Diencephalon (tissue), 1 donor: Measurements from ENCODE around the gene ANKRD16. TPM values are rescaled to one million over a fixed set of nuclear protein-coding genes. Genes with fewer than 3 reads are reported as not detected.

ENCODE experiments used
- total RNA-seq: library from RNA; depleted of rRNA; stranded (reverse); fragments of >200 nt; gene quantifications from one replicate; pipeline ENCODE4 v1.2.3, GENCODE V29; 2014

The ANKRD16 gene
- total RNA-seq: 7.8 TPM

DNA sequence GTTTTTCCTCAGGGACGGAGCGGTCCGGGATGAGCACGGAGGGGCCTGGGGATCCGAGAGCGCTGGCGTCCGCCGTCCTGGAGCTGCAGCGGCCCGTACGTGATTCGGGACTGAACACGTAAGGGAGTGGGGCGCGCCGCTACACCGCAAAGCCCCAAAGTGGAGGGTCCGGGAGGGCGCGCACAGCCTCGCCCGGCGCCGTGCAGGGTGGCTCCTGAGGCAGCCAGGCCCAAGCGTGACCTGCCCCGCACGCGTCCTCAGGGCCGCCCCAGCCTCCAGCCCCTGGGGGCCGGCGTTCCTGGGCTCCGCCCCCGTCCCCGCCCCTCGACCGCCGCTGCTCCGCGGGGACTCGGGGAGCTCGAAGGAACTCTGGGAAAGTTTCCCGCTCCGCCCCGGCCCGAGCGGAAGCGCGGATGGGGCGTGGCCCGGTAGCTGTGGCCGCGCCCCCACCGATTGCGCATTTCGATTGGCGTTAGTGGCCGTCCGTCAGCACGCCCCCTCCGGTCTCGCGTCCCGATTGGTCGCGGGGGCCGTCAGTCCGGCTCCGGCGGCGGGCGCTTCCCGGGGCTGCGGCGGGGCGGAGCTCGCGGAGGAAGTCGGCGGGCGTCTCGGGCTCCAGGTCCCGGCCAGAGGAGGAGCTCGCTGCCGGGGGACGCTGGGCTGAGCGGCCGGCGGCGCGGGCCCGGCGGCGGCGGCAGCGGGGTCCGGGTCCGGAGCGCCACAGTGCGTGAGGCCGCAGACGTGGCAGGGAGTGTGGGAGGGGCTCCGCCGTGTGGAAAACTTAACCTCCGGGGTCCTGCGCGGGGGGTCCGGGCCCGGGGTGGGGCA is at the start of gene ANKRD16, which contains the start of gene FBH1:
Gene ANKRD16, minus strand, starts transcription at position 270 of the 828 bp plus-strand sequence. CDS start 539 bp downstream, outside the sequence.
Gene FBH1, plus strand, starts transcription at position 620 of the 828 bp plus-strand sequence. Its CDS starts 103 bp downstream, at position 723.

DNA sequence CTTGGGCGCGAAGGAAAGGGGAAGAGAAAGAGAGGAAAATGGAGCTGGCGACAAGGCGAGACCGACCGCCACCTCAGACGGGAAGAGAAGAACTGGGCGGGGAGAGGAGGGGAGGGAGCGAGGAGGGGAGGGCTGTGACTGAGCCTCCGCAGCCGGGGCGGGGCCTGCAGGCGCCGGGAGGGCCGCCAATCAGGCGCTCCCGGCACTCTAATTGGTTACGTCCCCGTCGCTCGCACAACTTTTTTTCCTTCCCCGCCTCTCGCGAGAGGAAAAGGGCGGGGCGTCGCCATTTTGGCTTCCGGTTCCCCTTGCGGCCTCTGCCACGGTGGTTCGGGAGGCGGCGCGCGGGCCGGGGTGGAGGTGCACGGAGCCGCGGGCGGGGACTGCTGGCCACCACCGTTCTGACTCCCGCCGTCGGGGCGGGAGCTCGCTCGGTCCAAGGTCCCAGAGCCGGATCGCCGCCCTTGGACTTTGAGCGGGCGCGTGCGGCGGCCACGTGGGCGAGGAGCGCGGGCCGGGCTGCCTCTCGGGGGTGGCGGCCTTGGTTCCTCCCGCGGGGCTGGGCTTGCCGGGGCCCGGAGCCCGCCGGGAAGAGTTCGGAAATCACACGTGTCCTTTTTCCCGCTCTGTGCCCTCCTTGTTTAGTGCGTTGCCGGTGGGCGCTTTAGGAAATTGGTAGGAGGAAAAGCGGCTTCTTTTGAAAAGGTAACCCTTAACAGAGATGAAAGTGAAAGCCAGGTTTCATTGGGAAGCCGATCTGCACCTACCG is 76.2 kb downstream of the ANKRD16 start, which contains the start of gene GDI2:
Gene GDI2, minus strand, starts transcription at position 94 of the 769 bp plus-strand sequence. CDS start 176 bp downstream, outside the sequence.

Other genes starting within 250 kb of the ANKRD16 start
- gene ASB13, start 223.3 kb downstream of the ANKRD16 start, total RNA-seq: 12.7 TPM
- gene TASOR2, start 205.1 kb downstream of the ANKRD16 start, total RNA-seq: 103 TPM
- gene GDI2, start 76.5 kb downstream of the ANKRD16 start, total RNA-seq: 347 TPM
- gene FBH1, start 350 bp upstream of the ANKRD16 start, total RNA-seq: 45.2 TPM
- gene IL15RA, start 87.7 kb upstream of the ANKRD16 start, total RNA-seq: not detected
- gene IL2RA, start 172.5 kb upstream of the ANKRD16 start, total RNA-seq: not detected
- 52.1 TPM for gene RBM17, start 199.1 kb upstream of the ANKRD16 start, total RNA-seq